ENCODE measurements around the gene KRTAP4-11.
"Not testable (repeated sequence)": the region's sequence is repeated elsewhere in the genome, so short reads cannot be mapped to it uniquely, and the experiment has no call there.

Gene KRTAP4-11

DNA sequence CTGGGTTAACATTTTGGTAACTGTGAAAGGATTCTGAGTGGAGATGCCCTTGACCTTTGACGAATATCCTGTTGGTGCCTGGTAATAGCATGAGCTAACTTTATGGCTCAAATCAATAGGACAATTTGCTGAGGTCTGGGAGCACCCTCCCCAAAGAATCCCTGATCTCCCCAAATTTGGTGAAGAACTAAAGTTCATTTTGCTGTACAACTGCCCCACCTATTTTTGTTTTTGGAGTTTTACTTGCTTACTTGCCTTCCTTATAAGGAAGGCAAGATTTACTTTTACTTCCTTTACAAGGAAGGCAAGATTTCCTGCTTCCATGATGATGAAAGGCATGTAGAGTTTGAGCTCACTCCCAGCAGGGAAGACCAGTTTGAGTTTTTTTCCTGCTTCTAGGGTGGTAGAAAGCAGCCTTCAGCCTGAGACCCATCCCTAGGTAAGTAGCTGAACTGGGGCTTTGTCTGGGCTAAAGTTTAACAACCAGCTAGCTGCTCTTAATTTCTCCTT, 10.2 kb downstream of the KRTAP4-11 start:
- no peak for DNase-seq (ENCODE audit: insufficient read length, low spot score)
- FAIRE-seq: no peak
- TF ChIP-seq POLR2AphosphoS5 (IDR thresholded peaks at IDR 0.05; ENCODE audit: low read depth, low read length) (no peak), POLR2A (IDR thresholded peaks at IDR 0.05; ENCODE audit: low read depth, low read length) (no peak), PAX5 (IDR thresholded peaks at IDR 0.05; ENCODE audit: insufficient read depth, low read length, severe bottlenecking) (no peak), POU2F2 (IDR thresholded peaks at IDR 0.05; ENCODE audit: low read depth, low read length) (no peak), SPI1 (IDR thresholded peaks at IDR 0.05; ENCODE audit: low read depth, low read length) (no peak), TAF1 (IDR thresholded peaks at IDR 0.05; ENCODE audit: low read depth, low read length) (no peak)

DNA sequence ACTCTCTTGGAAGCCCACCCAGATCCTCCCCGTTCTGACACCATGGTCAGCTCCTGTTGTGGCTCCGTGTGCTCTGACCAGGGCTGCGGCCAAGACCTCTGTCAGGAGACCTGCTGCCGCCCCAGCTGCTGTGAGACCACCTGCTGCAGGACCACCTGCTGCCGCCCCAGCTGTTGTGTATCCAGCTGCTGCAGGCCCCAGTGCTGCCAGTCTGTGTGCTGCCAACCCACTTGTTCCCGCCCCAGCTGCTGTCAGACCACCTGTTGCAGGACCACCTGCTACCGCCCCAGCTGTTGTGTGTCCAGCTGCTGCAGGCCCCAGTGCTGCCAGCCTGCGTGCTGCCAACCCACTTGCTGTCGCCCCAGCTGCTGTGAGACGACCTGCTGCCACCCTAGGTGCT, 12.8 kb downstream of the KRTAP4-11 start, which contains the start of gene KRTAP4-9:
TSS of gene KRTAP4-9 (plus strand) at position 43 of the 400 bp plus-strand sequence. CDS start at position 43, 0 bp downstream.
- FAIRE-seq; DNase-seq (ENCODE audit: insufficient read length, low spot score): not testable (repeated sequence)

DNA sequence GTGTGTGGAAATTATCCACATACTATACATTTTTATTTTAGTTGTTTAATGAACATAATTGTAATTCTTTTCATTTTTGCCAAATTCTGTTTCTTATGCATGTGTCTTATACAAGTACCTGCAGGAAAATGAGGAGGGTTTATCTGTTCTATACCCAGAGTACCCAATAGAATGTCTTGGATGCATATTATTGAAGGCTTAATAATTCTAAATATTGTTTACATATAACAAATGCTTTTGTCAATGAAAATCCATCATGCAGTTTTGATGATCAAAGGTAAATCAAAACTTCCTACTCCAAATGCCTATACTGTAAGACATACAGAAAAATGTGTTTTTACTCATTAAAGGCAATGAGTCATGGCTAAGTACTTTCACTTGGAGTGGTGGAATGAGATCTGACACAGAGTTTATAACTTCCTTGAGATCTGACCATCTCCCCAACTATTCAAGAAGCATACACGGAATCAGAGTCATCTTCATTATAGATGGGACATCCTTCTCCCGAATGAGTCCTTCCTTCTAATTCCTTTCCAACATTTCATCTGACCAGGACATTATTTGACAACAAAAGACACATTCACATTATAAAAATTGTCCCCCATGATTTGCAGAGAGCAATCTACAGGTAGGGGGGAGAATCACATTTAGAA, 13.7 kb downstream of the KRTAP4-11 start:
- not testable (repeated sequence) for DNase-seq (ENCODE audit: insufficient read length, low spot score); FAIRE-seq

DNA sequence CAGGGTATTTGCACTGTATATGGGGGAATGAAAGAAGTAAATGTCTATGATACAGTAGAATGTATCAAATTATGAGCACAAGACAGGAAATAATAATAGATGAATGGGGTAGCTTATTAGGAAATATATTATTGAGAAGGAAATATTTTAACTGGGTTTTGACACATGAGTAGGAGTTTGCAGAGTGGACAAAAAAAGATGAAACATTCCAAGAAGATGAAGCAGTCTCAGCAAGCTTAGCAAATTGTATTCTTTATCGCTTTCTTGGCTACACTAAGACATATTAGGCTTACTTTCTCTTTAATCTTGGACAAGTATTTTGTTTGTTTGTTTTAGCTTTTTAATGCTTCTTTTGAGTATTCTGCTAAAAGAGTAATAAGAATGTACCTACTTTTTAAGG, 14.3 kb downstream of the KRTAP4-11 start:
- DNase-seq (ENCODE audit: insufficient read length, low spot score) (no peak), FAIRE-seq (no peak)
- TF ChIP-seq POLR2A (IDR thresholded peaks at IDR 0.05; ENCODE audit: low read depth, low read length): no peak
- TF ChIP-seq PAX5 (IDR thresholded peaks at IDR 0.05; ENCODE audit: insufficient read depth, low read length, severe bottlenecking): no peak
- TF ChIP-seq TAF1 (IDR thresholded peaks at IDR 0.05; ENCODE audit: low read depth, low read length): no peak
- no peak for TF ChIP-seq POU2F2 (IDR thresholded peaks at IDR 0.05; ENCODE audit: low read depth, low read length)
- no peak for TF ChIP-seq SPI1 (IDR thresholded peaks at IDR 0.05; ENCODE audit: low read depth, low read length)
- no peak for TF ChIP-seq POLR2AphosphoS5 (IDR thresholded peaks at IDR 0.05; ENCODE audit: low read depth, low read length)

DNA sequence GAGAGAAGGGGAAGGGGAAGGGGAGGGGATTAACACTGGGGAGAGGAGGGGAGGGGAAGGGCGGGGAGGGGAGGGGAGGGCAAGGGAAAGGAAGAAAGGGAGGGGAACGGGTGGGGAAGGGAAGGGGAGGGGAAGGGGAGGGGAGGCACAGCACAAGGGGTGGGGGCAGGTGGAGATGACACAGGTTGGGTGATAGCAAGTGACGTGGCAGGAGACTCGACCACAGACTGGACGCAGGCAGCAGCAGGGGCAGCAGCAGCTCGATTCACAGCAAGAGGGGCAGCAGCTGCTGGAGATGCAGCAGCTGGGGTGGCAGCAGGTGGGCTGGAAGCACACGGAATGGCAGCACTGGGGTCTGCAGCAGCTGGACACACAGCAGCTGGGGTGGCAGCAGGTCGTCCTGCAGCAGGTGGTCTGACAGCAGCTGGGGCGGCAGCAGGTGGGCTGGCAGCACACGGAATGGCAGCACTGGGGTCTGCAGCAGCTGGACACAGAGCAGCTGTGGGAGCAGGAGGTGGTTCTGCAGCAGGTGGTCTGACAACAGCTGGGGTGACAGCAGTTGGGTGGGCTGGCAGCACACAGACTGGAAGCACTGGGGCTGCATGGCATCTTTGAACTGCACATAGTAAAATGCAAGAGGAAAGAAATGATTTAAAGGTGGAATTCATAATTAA, 16.4 kb downstream of the KRTAP4-11 start, which contains the start of gene KRTAP4-16:
TSS of gene KRTAP4-16 (minus strand) at position 624 of the 674 bp plus-strand sequence. CDS start at position 624, 0 bp downstream.
- DNase-seq (ENCODE audit: insufficient read length, low spot score) (no peak), FAIRE-seq (no peak)
- TF ChIP-seq POLR2AphosphoS5 (IDR thresholded peaks at IDR 0.05; ENCODE audit: low read depth, low read length) (no peak), SPI1 (IDR thresholded peaks at IDR 0.05; ENCODE audit: low read depth, low read length) (no peak), POLR2A (IDR thresholded peaks at IDR 0.05; ENCODE audit: low read depth, low read length) (no peak), TAF1 (IDR thresholded peaks at IDR 0.05; ENCODE audit: low read depth, low read length) (no peak), POU2F2 (IDR thresholded peaks at IDR 0.05; ENCODE audit: low read depth, low read length) (no peak), PAX5 (IDR thresholded peaks at IDR 0.05; ENCODE audit: insufficient read depth, low read length, severe bottlenecking) (no peak)

DNA sequence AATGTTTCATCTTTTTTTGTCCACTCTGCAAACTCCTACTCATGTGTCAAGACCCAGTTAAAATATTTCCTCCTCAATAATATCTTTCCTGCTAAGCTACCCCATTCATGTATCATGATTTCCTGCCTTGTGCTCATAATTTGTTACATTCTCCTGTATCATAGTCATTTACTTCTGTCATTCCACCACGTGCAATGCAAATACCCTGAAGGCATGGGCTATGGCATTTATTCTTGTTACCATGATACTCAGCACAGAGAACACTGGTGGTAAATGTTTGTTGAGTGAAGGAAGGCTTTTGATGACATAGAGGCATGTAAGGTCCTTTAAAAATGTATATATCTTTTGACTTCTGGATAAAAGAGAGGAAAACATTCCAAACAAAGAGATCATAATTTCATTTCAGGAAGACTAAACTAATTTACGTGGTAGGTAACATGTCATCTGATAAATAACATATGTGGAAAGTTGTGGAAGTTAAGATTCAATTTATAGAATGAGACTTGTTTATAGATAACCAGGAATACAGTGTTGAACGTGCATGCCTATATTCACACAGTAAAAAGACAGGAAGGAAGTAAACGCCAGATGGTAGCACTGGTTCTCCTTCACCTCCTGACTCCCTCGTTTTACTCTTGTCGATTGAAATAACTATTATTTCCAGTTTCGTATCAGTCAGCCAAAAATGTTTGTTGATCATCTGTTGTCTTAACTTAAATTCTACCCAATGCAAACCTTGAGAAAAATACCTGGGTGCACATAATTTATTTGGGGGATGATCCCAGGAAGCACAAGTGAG, 18.3 kb downstream of the KRTAP4-11 start:
- DNase-seq (ENCODE audit: insufficient read length, low spot score); FAIRE-seq: not testable (repeated sequence)

DNA sequence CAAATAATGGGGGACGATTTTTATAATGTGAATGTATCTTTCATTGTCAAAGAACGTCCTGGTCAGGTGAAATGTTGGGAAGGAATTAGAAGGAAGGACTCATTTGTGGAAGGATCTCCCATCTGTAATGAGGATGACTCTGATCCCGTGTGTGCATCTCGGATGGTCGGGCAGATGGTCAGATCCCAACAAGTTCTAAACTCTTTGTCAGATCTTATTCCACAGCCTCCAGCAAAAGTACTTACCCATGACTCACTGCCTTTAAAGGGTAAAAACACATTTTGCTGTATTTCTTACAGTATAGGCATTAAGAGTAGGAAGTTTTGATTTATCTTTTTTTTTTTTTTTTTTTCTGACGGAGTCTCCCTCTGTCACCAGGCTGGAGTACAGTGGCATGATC, 19.7 kb downstream of the KRTAP4-11 start:
- TF ChIP-seq POLR2AphosphoS5 (IDR thresholded peaks at IDR 0.05; ENCODE audit: low read depth, low read length) (no peak), POLR2A (IDR thresholded peaks at IDR 0.05; ENCODE audit: low read depth, low read length) (no peak), SPI1 (IDR thresholded peaks at IDR 0.05; ENCODE audit: low read depth, low read length) (no peak), TAF1 (IDR thresholded peaks at IDR 0.05; ENCODE audit: low read depth, low read length) (no peak), PAX5 (IDR thresholded peaks at IDR 0.05; ENCODE audit: insufficient read depth, low read length, severe bottlenecking) (no peak)
- FAIRE-seq (no peak), DNase-seq (ENCODE audit: insufficient read length, low spot score) (no peak)

DNA sequence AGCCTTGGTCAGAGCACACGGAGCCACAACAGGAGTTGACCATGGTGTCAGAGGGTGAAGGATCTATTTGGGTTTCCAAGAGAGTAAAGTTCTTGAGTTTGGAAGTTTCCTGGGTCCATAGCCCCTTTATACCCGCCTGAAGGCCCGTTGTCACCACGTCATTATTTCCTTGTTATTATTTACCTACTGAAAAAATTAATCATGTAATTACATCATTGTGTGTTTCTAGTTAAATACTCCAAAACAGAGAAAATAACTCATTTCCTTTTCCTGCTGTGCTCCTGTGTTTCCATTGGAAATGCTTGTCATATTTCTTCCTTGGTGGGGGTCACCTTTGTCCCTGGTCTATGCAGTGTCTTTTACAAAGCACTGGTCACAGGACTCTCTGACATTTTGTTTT, 20.1 kb downstream of the KRTAP4-11 start, which contains the start of gene KRTAP4-8:
TSS of gene KRTAP4-8 (minus strand) at position 101 of the 400 bp plus-strand sequence. CDS start at position 43, 58 bp downstream.
- TF ChIP-seq POLR2AphosphoS5 (IDR thresholded peaks at IDR 0.05; ENCODE audit: low read depth, low read length) (no peak), POLR2A (IDR thresholded peaks at IDR 0.05; ENCODE audit: low read depth, low read length) (no peak), SPI1 (IDR thresholded peaks at IDR 0.05; ENCODE audit: low read depth, low read length) (no peak), TAF1 (IDR thresholded peaks at IDR 0.05; ENCODE audit: low read depth, low read length) (no peak), PAX5 (IDR thresholded peaks at IDR 0.05; ENCODE audit: insufficient read depth, low read length, severe bottlenecking) (no peak), POU2F2 (IDR thresholded peaks at IDR 0.05; ENCODE audit: low read depth, low read length) (no peak)
- DNase-seq (ENCODE audit: insufficient read length, low spot score) (no peak), FAIRE-seq (no peak)

DNA sequence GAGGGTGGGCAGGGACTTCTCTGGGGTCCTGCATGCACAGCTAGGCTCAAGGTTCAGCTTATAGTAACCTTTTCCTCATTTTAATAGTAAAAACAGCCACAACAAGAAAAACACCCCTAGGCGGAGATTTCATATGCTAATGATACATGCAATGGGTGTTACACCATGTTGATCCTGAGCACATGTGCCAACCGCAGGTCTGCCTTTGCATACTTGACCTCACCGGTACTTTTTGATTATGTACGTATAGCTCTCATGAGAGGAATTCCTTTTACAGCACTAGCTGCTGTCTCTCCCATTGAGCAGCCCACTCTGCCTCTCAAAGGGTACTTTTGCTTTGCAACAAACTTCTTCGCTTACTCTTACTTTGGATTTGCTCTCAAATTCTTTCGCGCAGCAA, 22.1 kb downstream of the KRTAP4-11 start:
- no peak for DNase-seq (ENCODE audit: insufficient read length, low spot score)
- TF ChIP-seq PAX5 (IDR thresholded peaks at IDR 0.05; ENCODE audit: insufficient read depth, low read length, severe bottlenecking) (no peak), POLR2A (IDR thresholded peaks at IDR 0.05; ENCODE audit: low read depth, low read length) (no peak), SPI1 (IDR thresholded peaks at IDR 0.05; ENCODE audit: low read depth, low read length) (no peak), POLR2AphosphoS5 (IDR thresholded peaks at IDR 0.05; ENCODE audit: low read depth, low read length) (no peak), TAF1 (IDR thresholded peaks at IDR 0.05; ENCODE audit: low read depth, low read length) (no peak), POU2F2 (IDR thresholded peaks at IDR 0.05; ENCODE audit: low read depth, low read length) (no peak)
- FAIRE-seq: no peak

DNA sequence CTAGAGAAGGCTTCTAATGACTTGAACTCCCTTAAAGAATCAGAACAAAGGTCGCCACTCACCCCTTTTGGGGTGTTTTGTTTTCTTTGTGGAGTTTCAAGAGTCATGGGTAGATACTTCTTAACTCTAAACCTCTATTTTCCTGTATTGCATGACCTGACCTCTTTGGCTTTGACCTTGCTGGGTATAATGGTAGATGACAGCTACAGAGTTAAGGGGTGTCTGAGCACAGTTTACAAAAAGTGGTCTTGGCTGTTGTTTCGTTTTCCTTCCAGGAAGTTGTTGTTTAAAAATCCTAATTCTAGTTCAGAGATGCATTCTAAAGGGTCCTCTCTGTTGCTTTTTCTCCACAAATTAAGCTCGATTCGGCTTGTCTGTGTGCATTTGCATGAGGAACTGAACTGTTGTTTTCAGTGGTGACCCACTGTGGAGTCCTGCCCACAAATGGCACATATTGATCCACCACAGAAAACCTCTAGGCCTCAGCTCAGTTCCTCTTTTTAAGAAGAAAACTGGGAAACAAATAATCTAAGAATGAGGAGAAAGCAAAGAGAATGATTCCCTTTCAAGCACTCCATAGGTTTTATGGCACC, 29.3 kb downstream of the KRTAP4-11 start:
- not testable (repeated sequence) for DNase-seq (ENCODE audit: insufficient read length, low spot score); FAIRE-seq

DNA sequence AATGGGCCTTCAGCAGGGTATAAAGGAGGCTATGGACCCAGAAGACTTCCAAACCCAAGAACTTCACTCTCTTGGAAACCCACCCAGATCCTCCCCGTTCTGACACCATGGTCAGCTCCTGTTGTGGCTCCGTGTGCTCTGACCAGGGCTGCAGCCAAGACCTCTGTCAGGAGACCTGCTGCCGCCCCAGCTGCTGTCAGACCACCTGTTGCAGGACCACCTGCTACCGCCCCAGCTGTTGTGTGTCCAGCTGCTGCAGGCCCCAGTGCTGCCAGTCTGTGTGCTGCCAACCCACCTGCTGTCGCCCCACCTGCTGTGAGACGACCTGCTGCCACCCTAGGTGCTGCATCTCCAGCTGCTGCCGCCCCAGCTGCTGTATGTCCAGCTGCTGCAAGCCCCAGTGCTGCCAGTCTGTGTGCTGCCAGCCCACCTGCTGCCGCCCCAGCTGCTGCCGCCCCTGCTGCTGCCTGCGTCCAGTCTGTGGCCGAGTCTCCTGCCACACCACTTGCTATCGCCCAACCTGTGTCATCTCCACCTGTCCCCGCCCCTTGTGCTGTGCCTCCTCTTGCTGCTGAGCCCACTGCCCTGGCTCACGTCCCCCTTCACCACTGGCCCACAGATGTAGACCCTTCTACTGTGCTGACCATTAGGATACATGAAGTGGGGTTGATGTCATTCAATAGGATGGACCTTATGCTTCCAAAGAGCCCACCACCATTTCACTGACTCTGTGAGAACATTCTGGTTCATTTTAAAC, 33.9 kb downstream of the KRTAP4-11 start, which contains the start of gene KRTAP4-7:
TSS of gene KRTAP4-7 (plus strand) at position 51 of the 757 bp plus-strand sequence. CDS start at position 108, 57 bp downstream.
- FAIRE-seq; DNase-seq (ENCODE audit: insufficient read length, low spot score): not testable (repeated sequence)

DNA sequence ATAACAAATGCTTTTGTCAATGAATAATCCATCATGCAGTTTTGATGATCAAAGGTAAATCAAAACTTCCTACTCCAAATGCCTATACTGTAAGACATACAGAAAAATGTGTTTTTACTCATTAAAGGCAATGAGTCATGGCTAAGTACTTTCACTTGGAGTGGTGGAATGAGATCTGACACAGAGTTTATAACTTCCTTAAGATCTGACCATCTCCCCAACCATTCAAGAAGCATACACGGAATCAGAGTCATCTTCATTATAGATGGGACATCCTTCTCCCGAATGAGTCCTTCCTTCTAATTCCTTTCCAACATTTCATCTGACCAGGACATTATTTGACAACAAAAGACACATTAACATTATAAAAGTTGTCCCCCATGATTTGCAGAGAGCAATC, 34.7 kb downstream of the KRTAP4-11 start:
- FAIRE-seq; DNase-seq (ENCODE audit: insufficient read length, low spot score): not testable (repeated sequence)

Measured in GM12891 (cell line).